ENCODE data around the gene MLEC.
A peak's percentile ranks its signal among the peaks of the same experiment; 100 is the strongest.

Gene MLEC, protein sequence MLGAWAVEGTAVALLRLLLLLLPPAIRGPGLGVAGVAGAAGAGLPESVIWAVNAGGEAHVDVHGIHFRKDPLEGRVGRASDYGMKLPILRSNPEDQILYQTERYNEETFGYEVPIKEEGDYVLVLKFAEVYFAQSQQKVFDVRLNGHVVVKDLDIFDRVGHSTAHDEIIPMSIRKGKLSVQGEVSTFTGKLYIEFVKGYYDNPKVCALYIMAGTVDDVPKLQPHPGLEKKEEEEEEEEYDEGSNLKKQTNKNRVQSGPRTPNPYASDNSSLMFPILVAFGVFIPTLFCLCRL

DNA sequence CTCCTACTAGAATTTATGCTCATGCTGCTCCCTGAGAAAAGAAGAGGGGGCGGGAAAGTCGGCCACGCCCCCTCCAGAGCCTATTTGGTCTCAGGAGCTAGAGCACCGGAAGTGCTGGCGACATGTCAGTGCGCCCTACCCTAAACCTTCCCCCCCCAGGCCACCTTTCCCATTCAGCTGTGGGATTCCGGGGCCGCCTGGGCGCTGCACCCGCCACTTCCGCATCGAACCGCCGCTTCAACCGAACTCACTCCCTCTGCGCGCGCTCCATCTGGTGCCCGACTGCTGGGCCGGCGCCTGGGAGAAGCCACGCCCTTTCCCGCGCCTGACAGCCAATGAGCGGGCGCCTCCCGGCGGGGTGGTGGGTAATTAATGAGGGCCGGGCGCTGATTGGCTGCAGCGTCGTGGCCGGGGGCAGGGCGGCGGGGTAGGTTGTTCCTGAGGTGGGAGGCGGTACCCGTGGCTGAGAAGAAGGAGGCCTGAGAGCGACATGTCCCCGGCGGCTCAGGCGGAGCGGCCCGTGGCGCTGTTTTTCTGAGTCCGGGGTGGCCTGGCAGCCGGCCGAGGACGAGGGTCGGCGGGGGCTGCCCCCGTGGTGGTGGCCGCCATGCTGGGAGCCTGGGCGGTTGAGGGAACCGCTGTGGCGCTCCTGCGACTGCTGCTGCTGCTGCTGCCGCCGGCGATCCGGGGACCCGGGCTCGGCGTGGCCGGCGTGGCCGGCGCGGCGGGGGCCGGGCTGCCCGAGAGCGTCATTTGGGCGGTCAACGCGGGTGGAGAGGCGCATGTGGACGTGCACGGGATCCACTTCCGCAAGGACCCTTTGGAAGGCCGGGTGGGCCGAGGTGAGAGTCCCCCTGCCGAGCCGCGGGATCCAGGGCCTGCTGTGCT is at the start of gene MLEC:
TSS of gene MLEC (plus strand) at position 460 of the 888 bp plus-strand sequence. CDS start at position 608, 148 bp downstream.
- peak; percentile 94 for DNase-seq

DNA sequence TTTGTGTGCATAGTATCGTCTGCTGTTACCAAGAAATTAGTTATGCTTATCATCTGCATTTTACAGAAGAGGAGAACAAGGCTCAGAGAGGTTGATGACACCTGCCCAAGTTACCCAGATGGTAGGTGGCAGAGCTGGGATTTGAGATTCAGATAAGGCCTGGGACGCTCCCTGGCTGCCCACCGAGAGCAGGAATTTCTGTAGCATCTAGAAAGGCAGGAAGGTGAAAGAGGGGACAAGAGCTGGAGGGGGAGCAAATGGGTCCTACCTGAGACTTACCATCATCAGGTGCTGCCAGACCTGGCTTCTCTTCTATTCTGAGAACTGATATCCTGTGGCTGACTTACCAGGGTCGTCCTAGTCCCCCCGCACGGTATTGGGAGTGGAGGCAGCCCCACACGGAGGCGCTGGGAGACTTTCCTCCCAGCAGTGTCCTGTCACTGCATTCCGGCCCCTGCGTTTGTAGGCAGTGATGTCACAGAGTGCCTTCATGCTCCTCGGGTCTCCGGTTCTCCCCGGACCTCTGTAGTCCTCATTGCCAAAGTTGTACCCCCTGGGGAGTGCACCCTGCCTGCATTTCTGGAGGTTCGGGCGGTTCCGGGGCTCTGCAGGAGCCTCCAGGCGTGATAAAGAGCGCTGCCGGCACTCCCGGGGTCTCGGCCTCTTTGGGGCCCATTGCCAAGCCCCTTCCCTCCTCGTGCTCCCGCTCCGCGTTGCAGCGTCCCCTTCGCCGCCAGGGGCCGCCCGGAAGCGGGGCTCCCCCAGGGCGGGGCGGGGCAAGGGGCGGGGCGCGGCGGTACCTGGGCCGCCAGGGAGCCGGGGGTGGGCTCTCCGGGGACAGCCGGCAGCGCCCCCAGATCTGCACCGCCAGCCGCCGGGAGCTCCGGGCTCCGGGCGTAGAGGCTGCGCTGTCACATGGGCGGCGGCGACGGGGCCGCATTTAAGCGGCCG is 46.9 kb upstream of the MLEC start, which contains the start of gene CABP1:
TSS of gene CABP1 (plus strand) at position 856 of the 951 bp plus-strand sequence. CDS start at position 916, 60 bp downstream.
- no peak for DNase-seq

DNA sequence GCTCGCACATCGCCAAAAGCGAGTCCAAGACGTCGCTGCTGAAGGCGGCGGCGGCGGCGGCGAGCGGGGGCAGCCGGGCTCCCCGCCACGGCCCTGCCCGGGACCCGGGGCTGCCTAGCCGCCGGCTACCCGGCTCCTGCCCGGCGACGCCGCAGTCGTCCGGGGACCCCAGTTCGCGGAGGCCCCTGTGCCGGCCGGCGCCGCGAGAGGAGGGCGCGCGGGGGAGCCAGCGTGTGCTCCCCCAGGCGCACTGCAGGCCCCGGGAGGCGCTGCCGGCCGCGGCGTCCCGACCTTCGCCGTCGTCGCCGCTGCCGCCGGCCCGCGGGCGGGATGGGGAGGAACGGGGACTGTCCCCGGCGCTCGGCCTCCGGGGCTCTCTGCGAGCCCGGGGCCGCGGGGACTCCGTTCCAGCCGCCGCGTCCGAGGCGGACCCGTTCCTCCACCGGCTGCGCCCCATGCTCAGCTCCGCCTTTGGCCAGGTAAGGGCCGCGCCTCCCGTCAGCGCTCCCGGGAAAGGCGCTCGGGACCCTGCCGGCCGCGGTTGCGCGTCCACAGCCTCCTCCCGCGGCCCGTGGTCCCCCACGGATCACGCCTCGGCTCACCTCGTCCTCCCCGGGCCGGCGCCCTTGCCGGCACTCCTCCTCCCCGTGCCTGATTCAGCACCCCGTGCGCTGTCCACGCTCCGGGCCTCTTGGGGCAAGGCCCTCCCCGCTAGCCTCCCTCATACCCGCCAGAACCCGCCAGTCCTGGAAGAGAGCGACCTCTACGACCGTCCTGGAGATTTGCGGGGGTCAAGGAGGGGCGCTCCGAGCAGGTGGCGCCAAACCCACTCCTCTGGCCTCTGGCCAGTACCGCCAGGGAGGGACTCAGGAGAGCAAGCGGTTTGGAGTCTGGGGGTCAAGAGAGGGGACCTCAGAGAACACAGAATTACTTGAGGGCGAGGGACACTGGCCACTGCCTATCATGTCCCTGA is 45.8 kb upstream of the MLEC start:
- DNase-seq: no peak

DNA sequence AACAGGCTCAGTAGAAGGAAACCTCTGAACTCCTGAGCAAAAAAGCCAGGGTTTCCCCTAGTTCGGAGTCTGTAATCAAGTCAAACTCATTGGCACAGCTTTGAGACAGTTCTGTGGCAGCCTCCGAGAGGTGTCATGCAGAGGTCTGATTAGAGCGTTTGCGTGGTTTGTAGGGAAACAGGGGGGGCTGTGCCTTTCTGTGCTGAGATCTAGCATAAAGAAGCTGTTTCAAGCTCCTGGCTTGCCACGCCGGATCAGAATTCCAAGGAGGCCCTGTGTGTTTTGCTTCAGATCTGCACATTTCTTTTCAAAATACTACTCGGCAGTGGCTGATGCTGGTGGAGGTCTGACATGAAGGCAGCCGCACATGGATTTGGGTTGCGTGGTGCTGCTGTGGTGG is 44.8 kb upstream of the MLEC start:
- DNase-seq: no peak

DNA sequence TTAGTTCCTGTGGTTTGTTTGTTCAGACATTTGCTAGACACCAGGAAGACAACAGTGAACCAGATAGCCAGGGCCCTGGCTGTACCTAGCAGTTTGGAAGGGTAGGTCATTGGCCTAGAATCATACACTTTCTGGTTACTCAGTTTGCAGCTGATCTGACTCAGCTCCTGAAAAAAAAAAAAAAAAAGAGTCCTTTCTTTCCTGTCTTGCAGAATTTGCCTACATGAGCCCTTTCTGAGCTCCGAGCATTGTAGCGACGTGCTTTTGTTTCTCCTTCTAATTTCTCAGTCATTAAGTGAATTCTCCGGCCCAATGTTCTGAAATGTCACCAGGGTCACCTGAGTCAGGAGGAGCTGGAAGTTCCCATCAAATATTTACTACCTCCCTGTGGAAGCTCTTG is 44.1 kb upstream of the MLEC start:
- DNase-seq: no peak

DNA sequence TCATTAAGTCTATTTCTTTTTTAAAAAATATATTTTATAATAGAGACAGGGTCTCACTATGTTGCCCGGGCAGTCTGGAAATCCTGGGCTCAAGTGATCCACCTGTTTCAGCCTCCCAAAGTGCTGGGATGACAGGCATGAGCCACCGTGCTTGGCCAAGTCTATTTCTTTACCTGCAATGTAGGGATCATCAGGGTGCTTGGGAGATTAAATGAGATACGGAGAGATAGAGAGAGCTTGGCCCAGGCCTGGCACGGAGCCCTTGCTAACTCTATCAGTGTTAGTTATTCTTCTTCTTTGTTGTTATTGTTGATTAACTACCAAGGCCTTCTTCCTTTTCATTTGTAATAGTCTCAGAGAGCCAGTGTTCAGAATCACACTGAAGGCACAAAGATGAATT is 43.4 kb upstream of the MLEC start:
- DNase-seq: no peak

DNA sequence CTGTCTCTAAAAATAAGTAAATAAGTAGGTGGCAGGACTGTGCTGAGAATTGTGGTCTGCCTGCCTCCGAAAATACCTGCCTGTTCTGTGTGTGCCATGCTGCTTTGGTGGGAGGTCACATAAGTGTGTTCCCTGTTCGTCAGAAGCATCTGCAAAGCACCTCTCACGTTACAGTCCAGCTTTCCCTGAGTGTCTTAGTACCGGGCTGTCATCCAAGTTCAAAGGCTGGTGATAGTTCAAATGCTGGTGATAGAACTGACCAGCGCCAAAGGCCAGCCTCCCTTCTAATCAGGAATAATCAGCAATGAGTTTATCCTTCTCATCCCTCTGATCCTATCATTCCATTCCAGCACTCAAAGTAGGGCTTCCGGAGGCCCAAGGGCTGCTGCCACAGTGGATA is 40.9 kb upstream of the MLEC start:
- no peak for DNase-seq

DNA sequence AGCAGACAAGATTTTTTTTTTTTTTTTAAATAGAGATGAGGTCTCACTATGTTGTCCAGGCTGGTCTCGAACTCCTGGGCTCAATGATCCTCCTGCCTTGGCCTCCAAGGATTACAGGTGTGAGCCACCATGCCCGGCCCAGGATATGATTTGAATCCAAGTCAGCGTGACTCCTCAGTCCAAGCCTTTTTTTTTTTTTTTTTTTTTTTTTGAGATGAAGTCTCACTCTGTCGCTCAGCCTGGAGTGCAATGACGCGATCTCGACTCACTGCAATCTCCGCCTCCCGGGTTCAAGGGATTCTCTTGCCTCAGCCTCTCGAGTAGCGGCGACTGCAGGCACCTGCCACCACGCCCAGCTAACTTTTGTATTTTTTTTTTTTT is 39.6 kb upstream of the MLEC start:
- no peak for DNase-seq

DNA sequence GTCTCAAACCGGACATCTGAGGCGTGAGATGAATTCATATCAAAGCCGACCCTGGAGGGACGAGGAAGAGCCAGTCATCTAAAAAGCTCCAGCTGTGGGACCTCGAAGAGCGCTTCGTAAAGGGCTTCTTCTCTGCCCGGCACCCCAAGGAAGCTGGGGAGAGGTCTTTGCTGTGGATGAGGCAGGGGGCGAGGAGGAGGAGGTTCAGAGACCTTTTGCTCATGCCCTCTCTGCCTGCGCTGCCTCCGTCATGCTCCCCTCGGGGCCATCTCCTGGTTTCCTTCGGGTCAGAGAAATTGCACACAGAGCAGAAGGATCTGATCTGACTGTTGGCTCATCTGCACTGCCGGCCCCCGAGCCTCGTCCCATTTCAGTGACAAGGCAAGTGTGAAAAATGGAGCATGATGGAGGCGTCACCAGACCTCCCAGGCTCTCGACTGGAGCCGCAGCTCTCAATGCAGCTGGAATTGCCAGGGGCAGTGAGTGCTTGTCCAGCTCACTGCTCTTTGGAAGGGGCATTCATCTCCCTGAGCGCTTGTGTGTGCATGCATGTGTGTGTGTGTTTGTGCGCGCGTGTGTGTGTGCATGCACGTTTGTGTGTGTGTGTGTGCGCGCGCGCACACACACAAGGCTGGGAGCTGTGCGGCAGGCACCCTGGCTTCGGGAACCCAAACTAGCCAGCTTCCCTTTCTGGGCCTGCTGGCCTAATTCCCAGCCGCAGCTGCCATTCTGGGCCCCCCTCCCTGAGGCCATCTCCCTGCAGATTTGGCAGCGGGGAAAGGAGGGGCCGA is 37.3 kb upstream of the MLEC start:
- no peak for DNase-seq

DNA sequence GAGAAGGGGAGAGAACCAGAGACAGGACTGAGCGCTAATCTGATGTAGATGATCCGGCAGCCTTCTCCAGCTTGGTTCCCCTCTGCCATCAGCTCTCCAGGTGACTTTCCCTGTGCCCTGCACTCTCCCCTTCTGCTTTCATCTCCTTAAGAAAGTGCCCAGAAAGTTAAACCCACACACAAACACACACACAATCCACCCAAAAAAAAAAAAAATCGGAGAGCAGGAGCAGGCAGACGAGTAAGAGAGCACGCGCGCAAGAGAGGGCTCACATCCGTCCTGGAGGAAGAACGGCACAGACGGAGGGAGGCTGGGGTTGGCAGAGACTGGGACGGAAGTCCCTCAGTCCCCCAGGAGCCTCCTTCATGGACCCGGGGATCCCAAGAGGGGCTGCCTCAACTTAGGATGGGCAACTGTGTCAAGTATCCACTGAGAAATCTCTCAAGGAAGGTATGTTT is 36.7 kb upstream of the MLEC start:
- DNase-seq: no peak

DNA sequence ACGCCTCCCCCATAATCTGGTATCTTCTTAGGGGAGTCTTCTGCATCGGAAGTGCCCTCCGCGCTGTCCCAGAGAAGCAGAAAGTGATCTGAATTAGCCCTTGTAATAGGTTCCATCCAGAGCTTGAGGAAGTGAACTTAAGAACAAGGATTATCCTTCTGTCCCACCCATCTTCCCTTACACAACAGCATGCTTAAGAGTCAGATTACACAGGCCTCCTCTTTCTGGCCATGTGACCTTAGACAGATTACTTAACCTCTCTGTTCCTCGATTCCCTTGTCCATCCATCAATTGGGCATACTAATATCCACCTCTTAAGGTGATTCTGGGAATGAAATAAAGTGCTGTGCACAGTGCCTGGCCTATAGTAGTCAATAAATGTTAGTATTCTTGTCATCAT is 35.1 kb upstream of the MLEC start:
- DNase-seq: no peak

DNA sequence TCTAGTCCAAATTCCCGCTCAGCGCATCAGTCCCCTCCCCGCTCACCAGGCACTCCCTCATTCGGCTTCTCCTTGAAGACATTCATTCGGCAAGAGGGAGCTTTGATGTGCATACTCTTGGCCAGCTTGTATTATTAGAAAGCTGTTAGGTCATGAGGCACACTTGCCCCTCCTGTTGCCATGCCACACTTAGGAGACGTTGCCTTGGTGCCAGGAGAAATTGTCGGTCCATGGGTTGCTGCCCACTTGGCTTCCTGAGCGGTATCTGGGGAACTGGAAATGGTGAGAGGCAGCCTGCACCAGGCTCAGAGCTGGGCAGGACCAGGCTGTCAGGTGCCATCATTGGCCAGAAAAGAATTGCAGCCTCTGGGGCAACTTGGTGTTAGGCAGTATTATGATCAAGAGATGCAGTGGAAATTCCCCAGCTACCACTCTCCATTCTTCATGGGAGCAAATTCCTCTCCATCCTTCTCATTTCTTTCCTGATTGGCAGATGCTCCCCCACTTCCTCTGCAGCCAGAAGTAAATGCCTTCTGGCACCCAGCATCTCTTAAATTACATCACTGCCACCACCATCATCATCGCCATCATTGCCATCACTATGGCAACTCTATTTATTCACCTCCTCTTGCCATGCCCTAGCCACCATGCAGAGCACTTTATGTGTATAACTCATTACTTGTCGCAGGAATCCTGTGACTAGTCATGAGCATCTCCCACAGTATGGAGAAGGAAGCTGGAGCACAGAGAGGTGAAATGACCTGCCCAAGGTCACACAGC is 34.1 kb upstream of the MLEC start:
- no peak for DNase-seq

DNA sequence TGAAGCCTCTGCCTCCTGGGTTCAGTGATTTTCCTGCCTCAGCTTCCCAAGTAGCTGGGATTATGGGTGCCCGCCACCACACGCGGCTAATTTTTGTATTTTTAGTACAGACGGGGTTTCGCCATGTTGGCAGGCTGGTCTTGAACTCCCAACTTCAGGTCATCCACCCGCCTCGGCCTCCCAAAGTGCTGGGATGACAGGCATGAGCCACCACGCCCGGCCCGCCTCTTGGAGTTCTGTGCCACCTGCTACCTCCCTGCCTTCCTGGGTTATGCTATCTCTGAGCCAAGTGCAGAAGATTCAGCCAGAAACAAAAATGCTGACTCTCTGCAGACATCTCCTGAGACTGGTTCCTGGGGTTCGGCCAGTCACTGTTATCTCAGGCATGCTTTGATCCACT is 33.3 kb upstream of the MLEC start:
- no peak for DNase-seq

DNA sequence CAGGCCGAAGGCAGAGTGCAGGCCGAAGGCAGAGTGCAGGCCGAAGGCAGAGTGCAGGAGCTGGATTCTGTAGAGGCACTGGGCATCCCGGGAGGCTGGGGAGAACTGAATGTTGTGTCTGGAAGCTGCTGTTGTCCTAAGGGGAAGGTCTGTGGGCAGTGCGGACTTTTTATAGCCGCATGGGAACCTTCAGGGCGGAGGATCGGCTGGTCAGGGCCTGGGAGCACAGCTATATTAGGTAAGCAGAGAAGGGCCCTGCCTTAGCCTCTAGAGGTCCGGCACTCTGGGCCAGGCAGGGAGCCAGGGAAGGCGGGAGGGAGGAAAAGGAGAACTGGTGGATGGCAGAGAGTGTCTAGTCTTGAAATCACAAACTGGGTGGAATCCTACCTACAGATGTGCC is 32.3 kb upstream of the MLEC start:
- no peak for DNase-seq

DNA sequence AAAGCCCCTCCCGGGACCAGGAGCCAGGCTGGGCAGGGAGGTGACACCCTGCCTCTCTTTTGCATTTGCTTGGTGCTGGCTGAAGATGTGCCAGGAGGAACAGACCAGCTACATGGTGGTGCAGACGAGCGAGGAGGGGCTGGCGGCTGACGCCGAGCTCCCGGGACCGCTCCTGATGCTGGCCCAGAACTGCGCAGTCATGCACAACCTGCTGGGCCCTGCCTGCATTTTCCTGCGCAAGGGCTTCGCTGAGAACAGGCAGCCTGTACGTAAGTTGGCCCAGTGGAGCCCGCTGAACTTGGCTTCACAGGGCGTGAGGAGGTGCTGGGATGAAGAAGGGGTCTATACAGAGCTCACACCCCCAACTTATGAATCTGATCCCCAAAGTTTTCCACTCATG is 30.9 kb upstream of the MLEC start:
- DNase-seq: no peak

DNA sequence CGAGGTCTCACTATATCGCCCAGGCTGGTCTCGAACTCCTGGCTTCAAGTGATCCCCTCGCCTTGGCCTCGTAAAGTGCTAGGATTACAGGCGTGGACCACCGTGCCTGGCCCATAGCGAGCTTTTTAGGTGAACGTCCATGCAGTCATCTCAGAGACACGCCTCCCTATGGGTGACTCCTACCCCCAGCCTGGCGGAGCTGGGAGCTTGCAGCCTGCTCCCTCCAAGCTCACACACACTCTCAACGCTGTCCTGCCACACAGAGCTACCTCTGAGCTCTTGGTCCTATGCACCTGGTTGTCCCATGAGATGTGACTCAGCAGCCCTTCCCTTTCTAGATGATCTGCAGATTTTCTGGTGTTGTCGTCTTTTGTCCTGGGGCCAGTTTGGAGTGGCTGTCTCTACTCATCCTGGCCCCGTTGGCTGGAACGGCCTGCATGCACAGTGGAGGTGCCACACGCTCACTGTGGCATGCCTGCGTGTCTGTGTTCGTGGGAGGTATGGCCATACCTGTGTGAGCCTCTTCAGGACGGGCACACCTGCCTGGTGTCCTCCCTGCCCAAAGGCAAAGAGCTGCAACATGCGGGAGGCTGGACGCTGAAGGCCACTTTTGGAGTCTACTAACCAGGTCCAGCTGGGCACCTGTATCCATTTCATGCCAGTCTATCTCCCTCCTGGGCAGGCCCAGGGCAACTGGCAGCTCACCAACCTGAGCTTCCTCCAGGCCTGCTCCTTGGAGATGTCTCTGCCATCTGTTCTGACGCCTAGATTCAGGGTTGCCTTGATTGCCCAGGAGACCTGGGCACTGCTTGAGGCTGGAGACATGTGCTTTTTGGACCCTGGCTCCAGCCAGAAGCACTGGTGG is 28.4 kb upstream of the MLEC start:
- DNase-seq: no peak

DNA sequence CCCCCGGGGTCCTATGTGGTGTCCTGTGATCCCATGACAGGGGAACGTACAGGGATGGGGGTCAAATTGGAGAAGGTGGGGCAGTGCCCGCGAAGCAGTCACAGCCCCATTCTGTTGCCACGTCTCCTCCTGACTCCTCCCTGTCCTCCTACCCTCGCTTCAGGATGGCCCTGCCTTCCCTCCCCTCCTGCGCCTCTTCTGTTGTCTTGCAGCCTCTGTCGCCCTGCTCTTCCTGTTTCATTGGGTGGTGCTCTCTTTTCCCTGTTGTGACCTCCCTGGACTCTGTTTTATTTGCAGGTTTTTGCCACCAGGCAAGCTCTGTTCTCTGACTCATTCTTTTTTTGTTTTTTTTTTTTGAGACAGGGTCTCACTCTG is 27.8 kb upstream of the MLEC start:
- no peak for DNase-seq

DNA sequence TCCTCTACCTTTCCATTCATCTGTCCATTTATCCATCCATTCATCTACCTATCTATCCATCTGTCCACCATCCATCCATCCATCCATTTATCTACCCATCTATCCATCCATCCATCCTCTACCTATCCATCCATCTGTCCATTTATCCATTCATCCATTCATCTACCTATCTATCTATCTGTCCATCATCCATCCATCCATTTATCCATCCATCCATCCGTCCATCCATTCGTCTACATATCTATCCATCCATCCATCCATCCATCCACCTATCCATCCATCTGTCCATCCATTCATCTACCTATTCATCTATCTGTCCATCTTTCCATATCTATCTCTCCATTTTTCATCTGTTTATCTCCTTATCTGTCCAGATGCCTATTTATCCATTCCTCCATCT is 25.5 kb upstream of the MLEC start:
- DNase-seq: no peak

DNA sequence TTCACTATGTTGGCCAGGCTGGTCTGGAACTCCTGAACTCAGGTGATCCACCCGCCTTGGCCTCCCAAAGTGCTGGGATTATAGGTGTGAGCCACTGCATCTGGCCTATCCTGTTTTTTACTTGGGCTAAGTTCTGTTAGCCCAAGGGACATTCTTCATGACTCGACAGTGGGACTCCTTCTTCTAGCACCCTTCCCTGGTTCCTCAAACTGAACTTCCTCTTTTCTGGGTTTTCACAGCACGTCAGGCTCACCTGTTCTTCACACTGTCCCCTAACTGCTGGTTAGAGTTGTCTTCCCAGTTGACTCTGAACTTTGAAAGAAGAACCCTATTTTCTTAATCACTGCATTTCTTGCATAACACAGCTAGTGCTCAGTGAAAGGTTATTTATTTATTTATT is 24.1 kb upstream of the MLEC start:
- no peak for DNase-seq

Measured in NCI-H1694 treated with DMSO at 0.1 percent for 48 hours (cell line).